ENCODE results near the gene ACSM6.

GRCh38 chr10:95240811-95241210 is 46.8 kb downstream of the ACSM6 start:
- TF ChIP-seq, protein P1, sequence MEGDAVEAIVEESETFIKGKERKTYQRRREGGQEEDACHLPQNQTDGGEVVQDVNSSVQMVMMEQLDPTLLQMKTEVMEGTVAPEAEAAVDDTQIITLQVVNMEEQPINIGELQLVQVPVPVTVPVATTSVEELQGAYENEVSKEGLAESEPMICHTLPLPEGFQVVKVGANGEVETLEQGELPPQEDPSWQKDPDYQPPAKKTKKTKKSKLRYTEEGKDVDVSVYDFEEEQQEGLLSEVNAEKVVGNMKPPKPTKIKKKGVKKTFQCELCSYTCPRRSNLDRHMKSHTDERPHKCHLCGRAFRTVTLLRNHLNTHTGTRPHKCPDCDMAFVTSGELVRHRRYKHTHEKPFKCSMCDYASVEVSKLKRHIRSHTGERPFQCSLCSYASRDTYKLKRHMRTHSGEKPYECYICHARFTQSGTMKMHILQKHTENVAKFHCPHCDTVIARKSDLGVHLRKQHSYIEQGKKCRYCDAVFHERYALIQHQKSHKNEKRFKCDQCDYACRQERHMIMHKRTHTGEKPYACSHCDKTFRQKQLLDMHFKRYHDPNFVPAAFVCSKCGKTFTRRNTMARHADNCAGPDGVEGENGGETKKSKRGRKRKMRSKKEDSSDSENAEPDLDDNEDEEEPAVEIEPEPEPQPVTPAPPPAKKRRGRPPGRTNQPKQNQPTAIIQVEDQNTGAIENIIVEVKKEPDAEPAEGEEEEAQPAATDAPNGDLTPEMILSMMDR (IDR thresholded peaks at IDR 0.05; ENCODE audit: low read length) = no peak
- TF ChIP-seq EZH2 (optimal IDR thresholded peaks at IDR 0.05; ENCODE audit: low read depth, low read length) = no peak
- no peak for TF ChIP-seq EZH2phosphoT487 (IDR thresholded peaks at IDR 0.05; ENCODE audit: low read length)
